Measurements from ENCODE around the gene PTPN3.

The PTPN3 gene

DNA sequence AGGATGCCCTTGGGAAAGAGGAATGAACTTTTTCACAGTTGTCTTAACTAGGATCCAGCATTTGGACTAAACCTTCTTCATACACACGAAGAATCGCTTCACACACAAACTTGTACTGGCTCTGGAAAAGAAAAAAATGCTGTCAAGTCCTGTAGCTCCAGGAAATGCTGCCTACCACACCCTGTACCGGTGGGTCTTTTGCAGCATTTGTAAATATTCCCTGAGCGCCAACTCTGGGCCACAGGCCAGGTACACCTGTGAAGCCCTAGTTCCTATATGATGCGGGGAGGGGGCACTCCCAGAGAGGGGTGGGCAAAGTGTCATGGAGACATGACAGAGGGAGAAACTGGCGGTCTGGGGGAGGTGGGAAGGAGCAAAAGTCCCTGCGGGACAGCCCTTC lies 118.6 kb downstream of the PTPN3 start:
- Histone ChIP-seq H3K27ac (no peak overlapping the region), H3K36me3 (ENCODE audit: insufficient read depth) (no peaks in the 10 kb centered on the region), H4K20me1 (ENCODE audit: insufficient read depth) (no peaks in the 10 kb centered on the region), H2AFZ (ENCODE audit: low read depth) (no peak overlapping the region), H3K9ac (no peak overlapping the region), H3K27me3 (ENCODE audit: insufficient read depth, low read depth) (no peaks in the 10 kb centered on the region), H3K79me2 (ENCODE audit: insufficient read depth, low read depth) (no peaks in the 10 kb centered on the region), H3K4me2 (no peak overlapping the region), H3K4me3 (IDR thresholded peaks at IDR 0.05; ENCODE audit: insufficient read depth, low read depth, low read length) (no peak overlapping the region), H3K4me1 (ENCODE audit: low read depth, poor library complexity, severe bottlenecking) (no peaks in the 10 kb centered on the region)
- TF ChIP-seq, protein P1, sequence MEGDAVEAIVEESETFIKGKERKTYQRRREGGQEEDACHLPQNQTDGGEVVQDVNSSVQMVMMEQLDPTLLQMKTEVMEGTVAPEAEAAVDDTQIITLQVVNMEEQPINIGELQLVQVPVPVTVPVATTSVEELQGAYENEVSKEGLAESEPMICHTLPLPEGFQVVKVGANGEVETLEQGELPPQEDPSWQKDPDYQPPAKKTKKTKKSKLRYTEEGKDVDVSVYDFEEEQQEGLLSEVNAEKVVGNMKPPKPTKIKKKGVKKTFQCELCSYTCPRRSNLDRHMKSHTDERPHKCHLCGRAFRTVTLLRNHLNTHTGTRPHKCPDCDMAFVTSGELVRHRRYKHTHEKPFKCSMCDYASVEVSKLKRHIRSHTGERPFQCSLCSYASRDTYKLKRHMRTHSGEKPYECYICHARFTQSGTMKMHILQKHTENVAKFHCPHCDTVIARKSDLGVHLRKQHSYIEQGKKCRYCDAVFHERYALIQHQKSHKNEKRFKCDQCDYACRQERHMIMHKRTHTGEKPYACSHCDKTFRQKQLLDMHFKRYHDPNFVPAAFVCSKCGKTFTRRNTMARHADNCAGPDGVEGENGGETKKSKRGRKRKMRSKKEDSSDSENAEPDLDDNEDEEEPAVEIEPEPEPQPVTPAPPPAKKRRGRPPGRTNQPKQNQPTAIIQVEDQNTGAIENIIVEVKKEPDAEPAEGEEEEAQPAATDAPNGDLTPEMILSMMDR (conservative IDR thresholded peaks at IDR 0.05; ENCODE audit: low read depth, low read length) = no peak

DNA sequence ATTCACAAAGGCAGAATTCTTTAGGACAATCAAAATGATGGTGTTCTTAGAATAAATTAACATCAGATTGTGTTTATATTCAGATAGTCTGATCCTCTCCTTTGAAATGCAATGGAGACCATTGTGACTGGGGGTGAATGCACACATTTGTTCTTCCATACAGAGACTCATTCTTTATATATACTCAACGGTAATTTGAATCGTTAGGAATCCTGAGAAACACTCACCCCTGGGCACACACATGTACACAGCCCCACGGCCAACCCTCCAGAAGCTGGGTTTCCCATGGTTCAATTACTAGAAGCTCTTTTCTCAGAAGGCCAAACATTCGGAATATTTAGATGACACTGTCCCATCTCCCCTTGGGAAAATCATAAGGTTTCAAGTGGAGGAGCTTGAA lies 119.8 kb downstream of the PTPN3 start:
- no peaks in the 10 kb centered on the region for H4K20me1 ChIP-seq (ENCODE audit: insufficient read depth)
- no peaks in the 10 kb centered on the region for H3K36me3 ChIP-seq (ENCODE audit: insufficient read depth)
- no peak overlapping the region for H3K27ac ChIP-seq
- H3K9ac ChIP-seq = no peak overlapping the region
- no peaks in the 10 kb centered on the region for H3K27me3 ChIP-seq (ENCODE audit: insufficient read depth, low read depth)
- no peak overlapping the region for H2AFZ ChIP-seq (ENCODE audit: low read depth)
- no peak overlapping the region for H3K4me3 ChIP-seq (IDR thresholded peaks at IDR 0.05; ENCODE audit: insufficient read depth, low read depth, low read length)
- no peaks in the 10 kb centered on the region for H3K4me1 ChIP-seq (ENCODE audit: low read depth, poor library complexity, severe bottlenecking)
- TF ChIP-seq, protein P1 (conservative IDR thresholded peaks at IDR 0.05; ENCODE audit: low read depth, low read length) = no peak
- H3K79me2 ChIP-seq (ENCODE audit: insufficient read depth, low read depth) = no peaks in the 10 kb centered on the region
- H3K4me2 ChIP-seq = no peak overlapping the region

DNA sequence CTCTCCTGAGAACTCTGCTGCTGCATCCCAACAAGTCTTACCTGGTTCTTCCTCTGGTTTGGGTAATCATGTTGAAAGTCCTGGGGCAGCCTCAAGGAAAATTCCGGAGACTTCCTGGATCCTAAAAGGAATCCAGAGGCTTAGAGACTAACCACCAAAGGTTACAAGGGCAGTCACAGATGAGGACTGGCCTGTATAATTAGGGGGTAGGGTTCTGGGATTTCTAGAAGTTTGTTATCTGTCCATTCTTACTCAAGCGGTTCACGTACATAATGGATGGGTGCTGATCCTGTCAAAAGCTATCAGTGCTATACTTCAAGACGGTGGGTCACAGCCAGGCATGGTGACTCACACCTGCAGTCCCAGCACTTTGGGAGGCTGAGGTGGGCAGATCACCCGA lies 125.9 kb downstream of the PTPN3 start:
- Histone ChIP-seq H3K9ac (no peak overlapping the region), H4K20me1 (ENCODE audit: insufficient read depth) (no peaks in the 10 kb centered on the region), H2AFZ (ENCODE audit: low read depth) (no peak overlapping the region), H3K36me3 (ENCODE audit: insufficient read depth) (no peaks in the 10 kb centered on the region), H3K4me3 (IDR thresholded peaks at IDR 0.05; ENCODE audit: insufficient read depth, low read depth, low read length) (no peak overlapping the region), H3K4me1 (ENCODE audit: low read depth, poor library complexity, severe bottlenecking) (peaks cover 52% of the 10 kb centered on the region), H3K27me3 (ENCODE audit: insufficient read depth, low read depth) (no peaks in the 10 kb centered on the region), H3K79me2 (ENCODE audit: insufficient read depth, low read depth) (no peaks in the 10 kb centered on the region), H3K4me2 (no peak overlapping the region), H3K27ac (no peak overlapping the region)
- TF ChIP-seq, protein P1 (conservative IDR thresholded peaks at IDR 0.05; ENCODE audit: low read depth, low read length) = no peak

DNA sequence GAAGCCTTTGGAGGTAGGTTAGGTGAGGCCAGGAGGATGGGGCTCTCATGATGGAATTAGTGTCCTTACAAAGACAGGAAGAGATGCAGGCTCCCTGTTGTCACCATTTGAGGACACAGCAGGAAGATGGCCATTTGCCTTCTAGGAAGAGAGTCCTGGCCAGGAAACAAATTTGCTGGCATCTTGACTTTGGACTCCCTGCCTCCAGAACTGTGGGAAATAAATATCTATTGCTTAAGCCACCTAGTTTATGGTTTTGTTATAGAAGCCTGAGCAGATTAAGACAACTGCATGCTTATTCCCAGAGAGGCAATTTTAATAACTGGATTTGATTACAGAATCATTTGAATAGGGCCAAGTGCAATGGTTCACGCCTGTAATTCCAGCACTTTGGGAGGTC lies 126.7 kb downstream of the PTPN3 start:
- no peaks in the 10 kb centered on the region for H3K27me3 ChIP-seq (ENCODE audit: insufficient read depth, low read depth)
- TF ChIP-seq, protein P1 (conservative IDR thresholded peaks at IDR 0.05; ENCODE audit: low read depth, low read length) = no peak
- no peak overlapping the region for H3K4me2 ChIP-seq
- H2AFZ ChIP-seq (ENCODE audit: low read depth) = no peak overlapping the region
- no peak overlapping the region for H3K27ac ChIP-seq
- H3K9ac ChIP-seq = no peak overlapping the region
- peaks cover 56% of the 10 kb centered on the region for H3K4me1 ChIP-seq (ENCODE audit: low read depth, poor library complexity, severe bottlenecking)
- no peak overlapping the region for H3K4me3 ChIP-seq (IDR thresholded peaks at IDR 0.05; ENCODE audit: insufficient read depth, low read depth, low read length)
- H3K79me2 ChIP-seq (ENCODE audit: insufficient read depth, low read depth) = no peaks in the 10 kb centered on the region
- H3K36me3 ChIP-seq (ENCODE audit: insufficient read depth) = no peaks in the 10 kb centered on the region
- H4K20me1 ChIP-seq (ENCODE audit: insufficient read depth) = no peaks in the 10 kb centered on the region
